ENCODE measurements around the gene MYO10.
"Not testable (repeated sequence)": the region's sequence is repeated elsewhere in the genome, so short reads cannot be mapped to it uniquely, and the experiment has no call there.

Gene MYO10

DNA sequence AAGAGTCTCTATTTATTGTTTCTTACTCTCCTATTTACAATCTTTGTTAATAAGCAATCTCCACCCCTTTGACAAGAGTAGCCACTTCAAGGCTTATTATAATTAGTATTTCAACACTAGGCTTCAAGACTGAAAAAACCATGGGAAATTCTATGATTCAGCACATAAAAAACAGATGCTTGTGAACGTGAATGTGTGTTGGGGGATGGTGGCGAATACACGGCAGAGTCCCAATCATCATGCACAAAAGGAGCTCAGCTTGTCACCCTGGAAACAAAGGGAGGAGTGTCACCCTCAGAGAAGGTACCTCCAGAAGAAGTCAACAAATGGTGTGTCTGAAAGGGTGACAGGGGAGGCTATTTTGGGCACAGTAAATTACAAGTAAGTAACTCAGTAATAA lies 162.1 kb downstream of the MYO10 start:
- H3K4me1 ChIP-seq (ENCODE audit: control insufficient read depth in 1 of 2, insufficient read depth in 2 of 2, low read length in 2 of 2) = no peaks in the 10 kb centered on the region
- no peaks in the 10 kb centered on the region for H3K9me3 ChIP-seq (ENCODE audit: control insufficient read depth in 1 of 2, low read length in 2 of 2)
- no peaks in the 10 kb centered on the region for H3K27me3 ChIP-seq (ENCODE audit: low read depth, low read length)
- H3K27ac ChIP-seq (ENCODE audit: low read length) = no peak overlapping the region
- H3K36me3 ChIP-seq (ENCODE audit: control insufficient read depth in 1 of 2, insufficient read depth in 2 of 2, low read length in 2 of 2) = peaks cover 0 to 4% of the 10 kb centered on the region in 2 donors
- no peak overlapping the region for H3K4me3 ChIP-seq (ENCODE audit: low read depth in 1 of 2, low read length in 2 of 2)

- no peaks in the 10 kb centered on the region for H3K27me3 ChIP-seq (ENCODE audit: low read depth, low read length)
- H3K4me1 ChIP-seq (ENCODE audit: control insufficient read depth in 1 of 2, insufficient read depth in 2 of 2, low read length in 2 of 2) = no peaks in the 10 kb centered on the region
- no peaks in the 10 kb centered on the region for H3K9me3 ChIP-seq (ENCODE audit: control insufficient read depth in 1 of 2, low read length in 2 of 2)
- no peak overlapping the region for H3K4me3 ChIP-seq (ENCODE audit: low read depth in 1 of 2, low read length in 2 of 2)
- H3K36me3 ChIP-seq (ENCODE audit: control insufficient read depth in 1 of 2, insufficient read depth in 2 of 2, low read length in 2 of 2) = peaks cover 0 to 4% of the 10 kb centered on the region in 2 donors
- H3K27ac ChIP-seq (ENCODE audit: low read length) = no peak overlapping the region
These were observed 163.5 kb downstream of the MYO10 start for GRCh38 chr5:16772556-16772955.

- Histone ChIP-seq H3K27ac (ENCODE audit: low read length) (no peak overlapping the region), H3K36me3 (ENCODE audit: control insufficient read depth in 1 of 2, insufficient read depth in 2 of 2, low read length in 2 of 2) (no peaks in the 10 kb centered on the region), H3K27me3 (ENCODE audit: low read depth, low read length) (no peaks in the 10 kb centered on the region), H3K4me3 (ENCODE audit: low read depth in 1 of 2, low read length in 2 of 2) (no peak overlapping the region), H3K4me1 (ENCODE audit: control insufficient read depth in 1 of 2, insufficient read depth in 2 of 2, low read length in 2 of 2) (no peaks in the 10 kb centered on the region), H3K9me3 (ENCODE audit: control insufficient read depth in 1 of 2, low read length in 2 of 2) (no peaks in the 10 kb centered on the region)
These were observed 167.9 kb downstream of the MYO10 start for GRCh38 chr5:16768184-16768583.

- Histone ChIP-seq H3K4me3 (ENCODE audit: low read depth in 1 of 2, low read length in 2 of 2) (no peak overlapping the region), H3K4me1 (ENCODE audit: control insufficient read depth in 1 of 2, insufficient read depth in 2 of 2, low read length in 2 of 2) (peaks cover 0 to 1% of the 10 kb centered on the region in 2 donors), H3K36me3 (ENCODE audit: control insufficient read depth in 1 of 2, insufficient read depth in 2 of 2, low read length in 2 of 2) (peaks cover 0 to 9% of the 10 kb centered on the region in 2 donors), H3K27me3 (ENCODE audit: low read depth, low read length) (no peaks in the 10 kb centered on the region), H3K9me3 (ENCODE audit: control insufficient read depth in 1 of 2, low read length in 2 of 2) (no peaks in the 10 kb centered on the region), H3K27ac (ENCODE audit: low read length) (no peak overlapping the region)
These were observed 172.9 kb downstream of the MYO10 start for GRCh38 chr5:16763211-16763610.

DNA sequence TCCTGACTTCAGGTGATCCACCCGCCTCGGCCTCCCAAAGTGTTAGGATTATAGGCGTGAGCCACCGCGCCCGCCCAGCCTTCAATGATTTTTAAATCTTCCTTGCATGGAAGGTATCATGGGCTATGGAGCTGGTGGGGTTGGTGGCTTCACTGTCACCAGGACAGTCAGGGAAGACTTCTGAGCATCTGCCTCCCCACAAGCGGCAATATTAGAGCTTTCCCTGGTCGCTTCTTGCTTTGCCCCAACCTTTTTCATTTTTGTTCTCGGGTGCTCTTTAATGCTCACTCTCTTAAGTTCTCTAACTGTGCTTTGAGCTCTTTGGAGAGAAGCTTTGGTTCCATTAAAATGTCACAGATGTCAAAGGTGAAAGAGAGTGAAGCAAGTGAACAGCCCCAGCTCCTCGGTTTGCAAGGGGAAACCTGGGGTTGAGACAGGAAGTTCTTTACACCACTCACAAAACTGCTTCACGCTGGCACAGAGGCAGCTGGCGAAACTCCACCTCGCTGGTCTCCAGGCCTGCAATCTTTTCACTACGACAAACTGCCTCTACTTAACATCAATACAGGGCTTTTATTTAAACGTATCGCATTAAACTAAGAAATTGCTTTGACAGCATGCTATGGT lies 176.8 kb downstream of the MYO10 start:
- Histone ChIP-seq H3K4me1 (ENCODE audit: control insufficient read depth in 1 of 2, insufficient read depth in 2 of 2, low read length in 2 of 2) (peaks cover 0 to 3% of the 10 kb centered on the region in 2 donors), H3K27me3 (ENCODE audit: low read depth, low read length) (no peaks in the 10 kb centered on the region), H3K4me3 (ENCODE audit: low read depth in 1 of 2, low read length in 2 of 2) (no peak overlapping the region), H3K36me3 (ENCODE audit: control insufficient read depth in 1 of 2, insufficient read depth in 2 of 2, low read length in 2 of 2) (peaks cover 0 to 9% of the 10 kb centered on the region in 2 donors), H3K9me3 (ENCODE audit: control insufficient read depth in 1 of 2, low read length in 2 of 2) (no peaks in the 10 kb centered on the region), H3K27ac (ENCODE audit: low read length) (no peak overlapping the region)

- no peaks in the 10 kb centered on the region for H3K9me3 ChIP-seq (ENCODE audit: control insufficient read depth in 1 of 2, low read length in 2 of 2)
- peaks cover 0 to 9% of the 10 kb centered on the region in 2 donors for H3K36me3 ChIP-seq (ENCODE audit: control insufficient read depth in 1 of 2, insufficient read depth in 2 of 2, low read length in 2 of 2)
- H3K4me1 ChIP-seq (ENCODE audit: control insufficient read depth in 1 of 2, insufficient read depth in 2 of 2, low read length in 2 of 2) = peaks cover 0 to 3% of the 10 kb centered on the region in 2 donors
- no peak overlapping the region for H3K27ac ChIP-seq (ENCODE audit: low read length)
- no peak overlapping the region for H3K4me3 ChIP-seq (ENCODE audit: low read depth in 1 of 2, low read length in 2 of 2)
- no peaks in the 10 kb centered on the region for H3K27me3 ChIP-seq (ENCODE audit: low read depth, low read length)
These were observed 178.0 kb downstream of the MYO10 start for GRCh38 chr5:16757989-16758501.

DNA sequence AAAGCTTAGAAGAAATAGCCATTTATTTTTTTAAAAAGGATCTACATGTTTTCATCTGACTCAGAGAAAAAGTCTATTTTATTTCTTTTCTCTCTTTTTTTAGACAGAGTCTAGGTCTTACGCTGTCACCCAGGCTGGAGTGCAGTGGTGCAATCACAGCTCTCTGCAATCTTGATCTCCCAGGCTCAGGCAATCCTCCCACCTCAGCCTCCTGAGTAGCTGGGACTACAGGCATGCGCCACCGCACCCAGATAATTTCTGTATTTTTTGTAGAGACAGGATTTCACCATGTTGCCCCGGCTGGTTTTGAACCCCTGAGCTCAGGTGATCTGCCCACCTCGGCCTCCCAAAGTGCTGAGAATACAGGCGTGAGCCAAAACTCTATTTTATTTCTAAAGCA lies 178.5 kb downstream of the MYO10 start:
- not testable (repeated sequence) for H3K4me1 ChIP-seq (ENCODE audit: control insufficient read depth in 1 of 2, insufficient read depth in 2 of 2, low read length in 2 of 2); H3K9me3 ChIP-seq (ENCODE audit: control insufficient read depth in 1 of 2, low read length in 2 of 2); H3K27ac ChIP-seq (ENCODE audit: low read length); H3K36me3 ChIP-seq (ENCODE audit: control insufficient read depth in 1 of 2, insufficient read depth in 2 of 2, low read length in 2 of 2); H3K27me3 ChIP-seq (ENCODE audit: low read depth, low read length); H3K4me3 ChIP-seq (ENCODE audit: low read depth in 1 of 2, low read length in 2 of 2)

DNA sequence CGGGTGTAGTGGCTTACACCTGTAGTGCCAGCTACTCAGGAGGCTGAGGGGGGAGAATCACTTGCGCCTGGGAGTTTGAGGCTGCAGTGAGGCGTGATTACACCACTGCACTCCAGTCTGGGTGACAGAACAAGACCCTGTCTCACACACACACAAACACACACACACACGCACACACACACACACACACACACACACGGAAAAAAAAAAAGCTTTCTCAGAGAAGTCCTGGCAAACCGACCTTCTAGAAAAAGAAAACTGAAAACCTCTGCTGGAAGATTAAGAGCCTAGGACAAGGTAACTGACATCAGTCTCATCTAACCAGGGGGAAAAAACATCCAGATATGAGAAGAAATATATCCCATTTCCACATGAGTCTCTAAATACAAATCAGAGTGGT lies 178.9 kb downstream of the MYO10 start:
- no peaks in the 10 kb centered on the region for H3K9me3 ChIP-seq (ENCODE audit: control insufficient read depth in 1 of 2, low read length in 2 of 2)
- no peak overlapping the region for H3K27ac ChIP-seq (ENCODE audit: low read length)
- peaks cover 0 to 3% of the 10 kb centered on the region in 2 donors for H3K4me1 ChIP-seq (ENCODE audit: control insufficient read depth in 1 of 2, insufficient read depth in 2 of 2, low read length in 2 of 2)
- peaks cover 0 to 2% of the 10 kb centered on the region in 2 donors for H3K36me3 ChIP-seq (ENCODE audit: control insufficient read depth in 1 of 2, insufficient read depth in 2 of 2, low read length in 2 of 2)
- no peaks in the 10 kb centered on the region for H3K27me3 ChIP-seq (ENCODE audit: low read depth, low read length)
- H3K4me3 ChIP-seq (ENCODE audit: low read depth in 1 of 2, low read length in 2 of 2) = no peak overlapping the region

DNA sequence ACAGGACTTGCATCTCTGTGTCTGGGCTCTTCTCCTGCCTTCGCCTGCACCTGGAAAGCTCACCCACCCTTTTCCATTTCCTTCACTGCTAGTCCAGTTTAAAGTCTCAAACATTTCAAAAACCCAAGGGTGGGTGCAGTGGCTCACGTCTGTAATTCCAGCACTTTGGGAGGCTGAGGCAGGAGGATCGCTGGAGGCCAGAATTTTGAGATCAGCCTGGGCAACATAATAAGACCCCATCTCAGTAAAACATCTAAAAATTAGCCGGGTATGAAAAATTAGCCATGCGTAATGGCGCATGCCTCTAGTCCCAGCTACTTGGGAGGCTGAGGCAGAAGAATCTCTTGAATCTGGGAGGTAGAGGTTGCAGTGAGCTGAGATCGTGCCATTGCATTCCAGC lies 179.4 kb downstream of the MYO10 start:
- Histone ChIP-seq H3K27me3 (ENCODE audit: low read depth, low read length) (no peaks in the 10 kb centered on the region), H3K36me3 (ENCODE audit: control insufficient read depth in 1 of 2, insufficient read depth in 2 of 2, low read length in 2 of 2) (no peaks in the 10 kb centered on the region), H3K27ac (ENCODE audit: low read length) (no peak overlapping the region), H3K9me3 (ENCODE audit: control insufficient read depth in 1 of 2, low read length in 2 of 2) (no peaks in the 10 kb centered on the region), H3K4me1 (ENCODE audit: control insufficient read depth in 1 of 2, insufficient read depth in 2 of 2, low read length in 2 of 2) (peaks cover 0 to 3% of the 10 kb centered on the region in 2 donors), H3K4me3 (ENCODE audit: low read depth in 1 of 2, low read length in 2 of 2) (no peak overlapping the region)

DNA sequence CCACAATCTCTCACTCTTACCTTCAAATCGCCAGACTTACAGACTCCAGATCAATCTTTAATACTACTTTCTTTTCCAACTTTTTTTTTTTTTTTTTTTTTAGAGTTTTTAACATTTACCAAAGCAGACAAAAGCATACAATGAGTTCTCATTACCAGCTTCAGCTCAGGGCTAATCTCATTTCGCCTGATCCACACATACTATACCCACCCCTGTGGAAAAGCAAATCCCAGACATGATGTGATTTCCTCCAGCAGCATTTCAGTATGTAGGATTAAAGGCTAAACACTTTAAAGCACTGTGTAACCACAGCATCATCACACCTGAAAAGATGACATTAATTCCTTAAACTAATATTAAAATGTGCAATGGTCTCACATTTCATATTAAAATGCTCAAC lies 180.4 kb downstream of the MYO10 start:
- no peaks in the 10 kb centered on the region for H3K9me3 ChIP-seq (ENCODE audit: control insufficient read depth in 1 of 2, low read length in 2 of 2)
- H3K27me3 ChIP-seq (ENCODE audit: low read depth, low read length) = no peaks in the 10 kb centered on the region
- H3K36me3 ChIP-seq (ENCODE audit: control insufficient read depth in 1 of 2, insufficient read depth in 2 of 2, low read length in 2 of 2) = no peaks in the 10 kb centered on the region
- no peak overlapping the region for H3K27ac ChIP-seq (ENCODE audit: low read length)
- peaks cover 0 to 3% of the 10 kb centered on the region in 2 donors for H3K4me1 ChIP-seq (ENCODE audit: control insufficient read depth in 1 of 2, insufficient read depth in 2 of 2, low read length in 2 of 2)
- H3K4me3 ChIP-seq (ENCODE audit: low read depth in 1 of 2, low read length in 2 of 2) = no peak overlapping the region

DNA sequence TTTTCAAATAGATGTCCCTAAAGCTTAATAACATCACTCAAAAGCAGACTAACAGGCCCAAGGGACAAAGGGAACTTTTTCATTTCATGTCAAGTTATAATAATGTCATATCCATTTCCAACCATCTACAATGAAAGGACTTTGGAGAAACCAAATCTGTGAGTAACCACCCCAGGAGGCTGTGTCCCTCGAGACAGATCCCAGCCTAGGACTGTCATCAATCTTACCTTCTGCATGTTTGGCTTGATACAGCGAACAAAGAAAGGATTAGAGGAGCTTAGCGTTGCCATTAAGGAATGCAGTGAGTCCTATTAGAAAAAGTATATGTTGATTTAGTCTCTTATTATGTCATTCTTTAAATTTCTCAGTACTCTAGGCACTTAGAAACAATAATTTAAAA lies 181.5 kb downstream of the MYO10 start:
- Histone ChIP-seq H3K36me3 (ENCODE audit: control insufficient read depth in 1 of 2, insufficient read depth in 2 of 2, low read length in 2 of 2) (no peaks in the 10 kb centered on the region), H3K4me3 (ENCODE audit: low read depth in 1 of 2, low read length in 2 of 2) (no peak overlapping the region), H3K27me3 (ENCODE audit: low read depth, low read length) (no peaks in the 10 kb centered on the region), H3K27ac (ENCODE audit: low read length) (no peak overlapping the region), H3K4me1 (ENCODE audit: control insufficient read depth in 1 of 2, insufficient read depth in 2 of 2, low read length in 2 of 2) (peaks cover 0 to 3% of the 10 kb centered on the region in 2 donors), H3K9me3 (ENCODE audit: control insufficient read depth in 1 of 2, low read length in 2 of 2) (no peaks in the 10 kb centered on the region)

GRCh38 chr5:16754086-16754485 lies 182.0 kb downstream of the MYO10 start:
- H3K27ac ChIP-seq (ENCODE audit: low read length) = no peak overlapping the region
- no peaks in the 10 kb centered on the region for H3K27me3 ChIP-seq (ENCODE audit: low read depth, low read length)
- H3K4me3 ChIP-seq (ENCODE audit: low read depth in 1 of 2, low read length in 2 of 2) = no peak overlapping the region
- H3K36me3 ChIP-seq (ENCODE audit: control insufficient read depth in 1 of 2, insufficient read depth in 2 of 2, low read length in 2 of 2) = no peaks in the 10 kb centered on the region
- H3K4me1 ChIP-seq (ENCODE audit: control insufficient read depth in 1 of 2, insufficient read depth in 2 of 2, low read length in 2 of 2) = peaks cover 0 to 3% of the 10 kb centered on the region in 2 donors
- H3K9me3 ChIP-seq (ENCODE audit: control insufficient read depth in 1 of 2, low read length in 2 of 2) = no peaks in the 10 kb centered on the region
